GM12872 (cell line): Measurements from ENCODE around the gene GLB1L.

Source experiments
- CTCF ChIP-seq: IDR thresholded peaks from 3 replicates; pipeline ENCODE4 v1.5.1; 2011; ENCODE audit warnings: low read depth, mild to moderate bottlenecking, low read length, moderate library complexity; ENCODE audit not compliant: insufficient read depth

The GLB1L gene

DNA sequence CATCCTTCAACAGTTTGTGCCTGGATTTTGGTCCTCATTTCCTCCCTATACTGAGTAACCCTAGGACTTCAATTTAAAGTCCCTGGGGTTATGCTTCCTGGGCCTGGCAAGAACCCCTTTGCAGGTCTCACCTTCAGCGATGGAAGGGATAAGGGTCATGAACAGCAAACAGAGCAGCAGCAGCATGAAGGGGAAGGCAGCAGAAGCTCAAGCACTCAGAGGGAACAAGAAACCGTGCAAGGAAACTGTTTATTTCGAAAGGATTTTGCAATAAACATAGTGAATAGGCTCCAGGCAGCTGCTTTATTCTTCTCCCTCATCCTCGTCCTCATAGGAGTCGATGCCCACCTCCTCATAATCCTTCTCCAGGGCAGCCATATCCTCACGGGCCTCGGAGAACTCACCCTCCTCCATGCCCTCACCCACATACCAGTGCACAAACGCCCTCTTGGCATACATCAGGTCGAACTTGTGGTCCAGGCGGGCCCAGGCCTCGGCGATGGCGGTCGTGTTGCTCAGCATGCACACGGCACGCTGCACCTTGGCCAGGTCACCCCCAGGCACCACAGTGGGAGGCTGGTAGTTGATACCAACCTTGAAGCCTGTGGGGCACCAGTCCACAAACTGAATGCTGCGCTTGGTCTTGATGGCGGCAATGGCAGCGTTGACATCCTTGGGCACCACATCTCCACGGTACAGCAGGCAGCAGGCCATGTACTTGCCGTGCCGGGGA is 5.0 kb upstream of the GLB1L start:
- no peak for TF ChIP-seq CTCF

DNA sequence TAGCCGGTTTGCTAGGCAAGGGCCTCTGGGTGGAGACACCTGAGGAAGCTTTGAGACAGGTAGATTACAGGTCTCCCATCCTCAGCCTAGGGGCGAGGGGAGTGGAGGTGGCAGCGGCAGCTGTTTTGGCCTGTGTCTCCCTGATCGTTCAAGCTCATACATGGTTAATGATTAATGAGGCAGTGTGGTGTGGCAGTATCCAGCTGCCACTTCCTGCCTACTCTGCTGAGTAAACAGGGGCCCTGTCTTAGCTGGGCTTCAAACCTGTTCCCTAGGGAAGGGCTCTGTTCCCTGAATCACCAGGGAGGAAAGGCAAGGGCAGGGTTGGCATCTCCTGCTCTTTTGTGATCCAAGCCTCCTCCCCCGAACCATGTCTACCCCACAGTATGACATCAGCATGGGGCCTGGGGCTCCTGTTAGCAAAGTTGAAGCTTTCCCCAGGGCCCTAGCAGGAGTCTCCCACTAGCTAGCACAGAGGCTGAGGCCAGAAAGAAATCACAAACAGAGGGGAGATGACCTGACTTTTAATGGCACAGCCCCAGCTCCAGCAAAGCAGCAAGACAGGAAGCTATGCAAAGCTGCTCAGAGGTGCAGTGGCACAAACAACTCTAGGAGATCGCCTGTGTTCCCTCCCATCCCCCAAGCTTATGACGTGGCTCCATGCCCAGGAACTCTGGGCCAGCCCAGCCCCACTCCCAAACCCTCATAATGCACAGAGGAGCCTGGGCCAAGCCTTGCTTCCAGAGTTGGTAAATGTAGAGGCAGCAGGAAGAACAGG is 4.1 kb upstream of the GLB1L start:
- TF ChIP-seq CTCF: no peak

DNA sequence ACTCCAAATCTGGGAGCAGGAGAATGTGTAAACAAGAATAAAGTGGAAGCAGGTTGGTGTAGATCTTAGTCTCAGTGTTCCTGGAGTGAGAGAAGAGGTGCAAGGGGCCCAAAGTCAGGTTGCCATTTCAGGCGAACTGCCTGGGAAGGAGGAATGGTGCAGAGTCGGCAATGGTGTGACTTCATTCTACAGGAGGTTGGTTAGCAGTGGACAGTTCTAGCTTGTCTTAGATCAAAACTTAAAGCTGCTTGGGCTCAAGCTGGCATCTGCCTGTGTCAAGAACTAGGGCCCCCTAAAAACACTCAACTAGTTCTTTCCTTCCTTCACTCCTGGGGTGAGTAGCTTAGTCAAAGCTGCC is 3.6 kb upstream of the GLB1L start:
- no peak for TF ChIP-seq CTCF

DNA sequence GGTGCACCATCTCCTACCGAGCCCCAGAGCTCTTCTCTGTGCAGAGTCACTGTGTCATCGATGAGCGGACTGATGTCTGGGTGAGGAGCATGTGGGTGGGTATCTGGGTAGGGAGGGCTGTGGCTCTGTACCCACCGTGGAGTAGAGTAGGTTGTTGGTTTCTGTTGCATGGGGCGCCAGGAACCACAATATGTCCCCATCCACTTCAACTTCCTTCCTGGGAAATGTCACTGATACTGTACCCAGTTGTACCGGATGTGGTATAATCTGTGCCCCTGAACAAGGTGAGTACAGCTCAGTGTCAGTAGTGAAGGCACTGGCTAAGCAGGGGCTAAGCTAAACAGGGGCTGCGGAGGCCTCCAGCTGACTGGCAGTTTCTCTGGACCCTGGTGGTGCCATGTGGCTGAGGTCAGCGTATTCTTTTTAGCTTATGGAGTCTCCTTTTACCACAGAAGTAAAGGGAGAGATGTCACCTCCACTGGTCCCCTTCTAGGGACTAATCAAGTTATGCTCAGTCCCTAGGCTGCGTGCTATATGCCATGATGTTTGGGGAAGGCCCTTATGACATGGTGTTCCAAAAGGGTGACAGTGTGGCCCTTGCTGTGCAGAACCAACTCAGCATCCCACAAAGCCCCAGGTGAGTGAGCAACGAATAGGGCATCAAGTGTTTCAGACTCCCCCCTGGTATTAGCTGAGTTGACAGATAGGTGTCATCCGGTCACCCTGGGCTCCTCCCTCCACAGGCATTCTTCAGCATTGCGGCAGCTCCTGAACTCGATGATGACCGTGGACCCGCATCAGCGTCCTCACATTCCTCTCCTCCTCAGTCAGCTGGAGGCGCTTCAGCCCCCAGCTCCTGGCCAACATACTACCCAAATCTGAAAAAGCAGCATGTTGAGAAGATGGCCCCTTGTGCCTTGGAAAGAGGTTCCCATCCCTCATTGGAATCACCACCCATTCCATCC is 2.7 kb upstream of the GLB1L start:
- no peak for TF ChIP-seq CTCF

GRCh38 chr2:219246559-219246958 is 1.3 kb upstream of the GLB1L start:
- TF ChIP-seq CTCF: no peak

- no peak for TF ChIP-seq CTCF
Observed at GRCh38 chr2:219245899-219246230, 621 bp upstream of the GLB1L start.

- TF ChIP-seq CTCF: no peak
Observed at GRCh38 chr2:219244789-219245147, 476 bp downstream of the GLB1L start.
